Vagina (tissue), 2 donors: ENCODE results near the gene SORCS2. TPM values are rescaled to one million over a fixed set of nuclear protein-coding genes. Genes with fewer than 3 reads are reported as not detected.

ENCODE experiments used
- DNase-seq, 2 donors: peaks; one replicate each; pipeline ENCODE4 v3.0.0-alpha.2; 2017; ENCODE audit errors: extremely low spot score in 2 of 2
- H3K27ac ChIP-seq: fragments of 200-600 bp; sonication (generic); one replicate; pipeline ENCODE4 v1.5.1; 2019
- H3K27me3 ChIP-seq: fragments of 200-600 bp; sonication (generic); one replicate; pipeline ENCODE4 v1.5.1; 2019
- H3K36me3 ChIP-seq, 2 donors: fragments of 200-600 bp; sonication (generic); one replicate each; pipeline ENCODE4 v1.5.1; 2017 to 2019
- H3K4me1 ChIP-seq: fragments of 200-600 bp; sonication (generic); one replicate; pipeline ENCODE4 v1.5.1; 2019
- H3K4me3 ChIP-seq, 2 donors: fragments of 200-600 bp; sonication (generic); 1 replicate in 1 of 2; 2 replicates in 1 of 2; pipeline ENCODE4 v1.5.1; 2016 to 2019
- H3K9me3 ChIP-seq: fragments of 200-600 bp; sonication (generic); one replicate; pipeline ENCODE4 v1.5.1; 2019
- POLR2A ChIP-seq, 2 donors: fragments of 450-650 bp; IDR thresholded peaks; one replicate each; pipeline ENCODE4 v1.6.1; 2017; ENCODE audit warnings: antibody characterized with exemption in 2 of 2, mild to moderate bottlenecking in 2 of 2, moderate library complexity in 2 of 2
- POLR2AphosphoS5 ChIP-seq, 2 donors: sonication (generic); formaldehyde crosslinking; IDR thresholded peaks; one replicate each; pipeline ENCODE4 v1.9.0; 2017; ENCODE audit warnings: antibody characterized with exemption in 2 of 2, mild to moderate bottlenecking in 2 of 2, low read depth in 1 of 2; ENCODE audit not compliant: insufficient read depth in 1 of 2
- intact Hi-C: fragments of 100-400 bp; cut with DNase I; formaldehyde crosslinking; loops from one replicate; pipeline ENCODE4 v1.15.1; 2023
- total RNA-seq: library from RNA; depleted of rRNA; stranded (reverse); fragments of >200 nt; gene quantifications from one replicate; pipeline ENCODE4 v1.2.3, GENCODE V29; 2016
- TF ChIP-seq, protein P1 (sequence below), 3 experiments: fragments of 450-650 bp in 2 of 3; fragments of 200-600 bp in 1 of 3; sonication (generic) in 1 of 3; IDR thresholded peaks; one replicate each; pipeline ENCODE4 v1.5.1; 2017 to 2019; ENCODE audit warnings: antibody characterized with exemption in 3 of 3, mild to moderate bottlenecking in 2 of 3, moderate library complexity in 2 of 3

The SORCS2 gene
- total RNA-seq, 1 donor from 2014 or later = 5.4 TPM

DNA sequence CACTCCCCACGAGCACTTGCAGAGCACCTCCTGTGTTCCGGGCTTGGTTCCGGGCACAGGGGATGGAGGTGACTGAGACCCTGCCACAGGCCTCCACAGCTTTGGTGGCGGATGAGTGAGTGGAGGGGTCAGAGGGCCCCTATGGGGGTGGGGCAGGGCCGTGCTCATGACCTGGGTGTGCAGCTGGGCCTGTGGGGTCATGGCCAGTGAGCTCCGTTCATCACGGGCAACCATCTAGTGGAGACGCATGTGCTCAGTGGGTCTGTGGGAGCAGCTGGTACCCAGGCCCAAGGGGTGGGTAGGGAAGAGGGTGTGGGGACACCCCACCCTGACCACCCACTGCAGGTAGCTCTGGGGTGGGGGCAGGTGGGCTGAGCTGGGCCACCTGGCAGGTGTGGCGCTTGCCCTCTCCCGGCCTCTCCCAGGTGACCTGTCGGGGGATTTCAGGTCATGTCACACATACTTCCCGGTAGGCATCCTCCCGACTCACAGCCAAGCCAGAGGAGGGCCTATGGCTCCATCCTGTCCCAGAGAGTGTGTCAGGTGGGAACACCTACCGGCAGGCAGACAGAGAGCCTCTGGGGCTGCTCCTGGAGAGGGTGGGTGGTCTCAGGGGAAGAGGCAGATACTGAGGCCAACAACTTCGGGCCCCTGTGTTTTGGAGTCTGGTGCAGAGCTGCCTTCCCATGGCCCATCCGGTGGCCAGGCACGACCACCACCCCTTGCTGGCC, 238.8 kb downstream of the SORCS2 start:
- no peak for TF ChIP-seq POLR2AphosphoS5 (IDR thresholded peaks at IDR 0.05; ENCODE audit: insufficient read depth in 1 of 2, low read depth in 1 of 2)
- no peak for TF ChIP-seq POLR2A (IDR thresholded peaks at IDR 0.05)
- TF ChIP-seq, protein P1, sequence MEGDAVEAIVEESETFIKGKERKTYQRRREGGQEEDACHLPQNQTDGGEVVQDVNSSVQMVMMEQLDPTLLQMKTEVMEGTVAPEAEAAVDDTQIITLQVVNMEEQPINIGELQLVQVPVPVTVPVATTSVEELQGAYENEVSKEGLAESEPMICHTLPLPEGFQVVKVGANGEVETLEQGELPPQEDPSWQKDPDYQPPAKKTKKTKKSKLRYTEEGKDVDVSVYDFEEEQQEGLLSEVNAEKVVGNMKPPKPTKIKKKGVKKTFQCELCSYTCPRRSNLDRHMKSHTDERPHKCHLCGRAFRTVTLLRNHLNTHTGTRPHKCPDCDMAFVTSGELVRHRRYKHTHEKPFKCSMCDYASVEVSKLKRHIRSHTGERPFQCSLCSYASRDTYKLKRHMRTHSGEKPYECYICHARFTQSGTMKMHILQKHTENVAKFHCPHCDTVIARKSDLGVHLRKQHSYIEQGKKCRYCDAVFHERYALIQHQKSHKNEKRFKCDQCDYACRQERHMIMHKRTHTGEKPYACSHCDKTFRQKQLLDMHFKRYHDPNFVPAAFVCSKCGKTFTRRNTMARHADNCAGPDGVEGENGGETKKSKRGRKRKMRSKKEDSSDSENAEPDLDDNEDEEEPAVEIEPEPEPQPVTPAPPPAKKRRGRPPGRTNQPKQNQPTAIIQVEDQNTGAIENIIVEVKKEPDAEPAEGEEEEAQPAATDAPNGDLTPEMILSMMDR (IDR thresholded peaks at IDR 0.05) = no peak
- no peak for DNase-seq
- no peaks in the 10 kb centered on the region for H3K36me3 ChIP-seq
- intact Hi-C loops = no loop called here
- no peaks in the 10 kb centered on the region for H3K4me1 ChIP-seq
- H3K4me3 ChIP-seq = no peak overlapping the region
- H3K27me3 ChIP-seq = no peaks in the 10 kb centered on the region
- H3K27ac ChIP-seq = no peak overlapping the region
- H3K9me3 ChIP-seq = no peaks in the 10 kb centered on the region

DNA sequence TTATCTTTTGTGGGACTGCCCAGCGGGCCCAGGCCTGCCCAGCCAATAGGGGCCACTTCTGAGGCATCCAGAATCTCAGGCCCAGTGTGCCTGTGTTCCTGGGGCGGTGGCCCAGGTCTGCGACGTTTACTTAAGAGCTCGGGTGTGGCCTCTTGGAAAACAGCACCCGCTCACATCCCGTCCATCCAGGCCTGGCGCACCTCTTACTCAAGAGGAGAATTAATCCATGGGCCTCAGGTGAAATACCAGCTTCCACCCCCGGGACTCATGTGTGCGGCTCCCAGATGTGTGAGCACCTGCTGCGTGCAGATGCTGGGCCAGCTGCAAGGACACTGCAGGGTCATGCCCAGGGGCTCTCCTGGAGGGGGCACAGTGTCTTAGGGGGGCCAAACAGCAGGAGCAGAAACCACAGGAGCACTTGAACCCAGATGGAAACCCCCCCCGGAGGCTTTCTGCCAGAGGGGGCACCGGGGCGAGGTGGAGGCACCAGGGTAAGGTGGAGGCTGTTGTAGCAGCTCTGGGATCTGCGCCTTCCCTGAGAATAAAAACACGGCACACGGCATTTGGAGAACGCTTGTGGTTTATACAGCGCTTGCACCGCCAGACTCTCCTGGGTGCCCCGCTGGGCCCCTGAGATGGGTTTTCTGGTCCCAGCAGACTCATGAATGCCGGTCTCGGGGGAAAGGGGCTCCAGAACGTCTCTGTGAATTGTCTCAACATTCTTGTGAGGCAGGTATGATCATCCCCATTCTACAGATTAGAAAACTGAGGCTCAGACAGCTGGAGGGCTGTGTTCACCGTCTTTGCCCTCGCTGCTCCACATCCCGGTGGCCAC, 239.6 kb downstream of the SORCS2 start:
- intact Hi-C loops = no loop called here
- TF ChIP-seq POLR2A (IDR thresholded peaks at IDR 0.05) = no peak
- no peak for TF ChIP-seq POLR2AphosphoS5 (IDR thresholded peaks at IDR 0.05; ENCODE audit: insufficient read depth in 1 of 2, low read depth in 1 of 2)
- TF ChIP-seq, protein P1 (IDR thresholded peaks at IDR 0.05) = no peak

GRCh38 chr4:7432531-7433375, 240.4 kb downstream of the SORCS2 start:
- no peak for DNase-seq
- Histone ChIP-seq H3K27me3 (no peaks in the 10 kb centered on the region), H3K27ac (no peak overlapping the region), H3K4me1 (no peaks in the 10 kb centered on the region), H3K36me3 (no peaks in the 10 kb centered on the region), H3K4me3 (no peak overlapping the region), H3K9me3 (no peaks in the 10 kb centered on the region)
- intact Hi-C loops = no loop called here
- TF ChIP-seq POLR2AphosphoS5 (IDR thresholded peaks at IDR 0.05; ENCODE audit: insufficient read depth in 1 of 2, low read depth in 1 of 2) = no peak
- no peak for TF ChIP-seq POLR2A (IDR thresholded peaks at IDR 0.05)
- TF ChIP-seq, protein P1 (IDR thresholded peaks at IDR 0.05) = no peak

More for the DNA sequence above, 239.6 kb downstream of the SORCS2 start:
- DNase-seq = no peak
- H3K27ac ChIP-seq = no peak overlapping the region
- H3K4me3 ChIP-seq = no peak overlapping the region
- H3K9me3 ChIP-seq = no peaks in the 10 kb centered on the region
- no peaks in the 10 kb centered on the region for H3K27me3 ChIP-seq
- H3K4me1 ChIP-seq = no peaks in the 10 kb centered on the region
- no peaks in the 10 kb centered on the region for H3K36me3 ChIP-seq

DNA sequence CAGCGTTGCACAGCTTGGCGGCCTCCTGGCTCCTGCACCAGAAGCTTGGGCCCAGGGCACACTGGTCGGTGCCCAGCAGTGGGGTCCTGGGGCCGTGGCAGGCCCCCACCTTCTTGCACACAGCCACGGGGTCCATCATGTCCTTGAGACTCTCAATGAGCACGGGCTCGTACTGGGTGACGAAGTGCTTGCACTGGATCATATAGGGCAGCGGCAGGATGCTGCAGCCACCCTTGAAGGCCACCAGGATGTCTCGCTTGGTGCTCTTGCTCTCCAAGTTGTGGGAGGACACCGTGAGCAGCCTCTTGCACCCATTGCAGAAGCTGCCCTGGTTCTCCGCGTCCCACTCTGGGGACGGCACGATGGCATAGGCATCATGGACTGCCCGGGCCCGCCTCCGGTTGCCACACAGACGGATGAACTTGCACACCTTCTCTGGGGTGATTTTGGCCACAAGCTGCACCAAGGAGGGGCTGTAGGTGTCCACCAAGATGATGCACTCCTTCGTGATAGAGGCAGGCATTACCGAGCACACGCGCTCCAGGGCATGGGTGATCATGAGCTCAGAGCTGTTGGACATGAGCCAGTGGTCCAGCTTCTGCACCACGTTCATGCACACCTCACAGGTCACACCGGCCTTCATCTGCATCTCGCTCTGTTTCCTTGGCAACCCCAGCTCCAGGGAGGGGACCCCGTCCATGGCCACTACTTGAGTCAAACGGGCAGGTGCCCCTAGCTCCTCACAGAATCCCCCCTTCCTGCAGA, 241.2 kb downstream of the SORCS2 start:
- intact Hi-C loops = no loop called here
- Histone ChIP-seq H3K9me3 (no peaks in the 10 kb centered on the region), H3K4me1 (no peaks in the 10 kb centered on the region), H3K36me3 (no peaks in the 10 kb centered on the region), H3K27me3 (no peaks in the 10 kb centered on the region), H3K27ac (no peak overlapping the region), H3K4me3 (no peak overlapping the region)
- no peak for DNase-seq
- TF ChIP-seq POLR2AphosphoS5 (IDR thresholded peaks at IDR 0.05; ENCODE audit: insufficient read depth in 1 of 2, low read depth in 1 of 2) = no peak
